Mesendoderm (in vitro differentiated cells): ENCODE measurements around the gene C8A.

ENCODE experiments used
- DNase-seq: peaks from one replicate; pipeline ENCODE4 v3.0.0; 2013
- H2AK5ac ChIP-seq: 2 replicates; pipeline ENCODE4 v1.6.1; 2013; ENCODE audit warnings: low read length, inconsistent platforms
- H2BK120ac ChIP-seq: 2 replicates; pipeline ENCODE4 v1.6.1; 2013; ENCODE audit warnings: low read depth, mild to moderate bottlenecking, low read length, moderate library complexity, mixed read lengths
- H2BK15ac ChIP-seq: replicated peaks from 2 replicates; pipeline ENCODE4 v1.6.1; 2013; ENCODE audit warnings: low read depth, mild to moderate bottlenecking, moderate library complexity
- H2BK5ac ChIP-seq: 2 replicates; pipeline ENCODE4 v1.6.1; 2013; ENCODE audit warnings: low read length, inconsistent platforms
- H3K18ac ChIP-seq: 2 replicates; pipeline ENCODE4 v1.6.1; 2013; ENCODE audit warnings: mild to moderate bottlenecking, low read length, mixed read lengths
- H3K23ac ChIP-seq: one replicate; pipeline ENCODE4 v1.6.1; 2013; ENCODE audit warnings: low read length
- H3K27ac ChIP-seq: 2 replicates; pipeline ENCODE4 v1.5.1; 2013; ENCODE audit warnings: low read depth, mild to moderate bottlenecking, inconsistent platforms, low read length, moderate library complexity
- H3K27me3 ChIP-seq: 2 replicates; pipeline ENCODE4 v1.6.1; 2013; ENCODE audit warnings: low read length, control low read depth, mild to moderate bottlenecking, inconsistent platforms; ENCODE audit not compliant: insufficient read depth, poor library complexity
- H3K36me3 ChIP-seq: 2 replicates; pipeline ENCODE4 v1.6.1; 2013; ENCODE audit warnings: low read length, inconsistent platforms; ENCODE audit not compliant: control insufficient read depth, insufficient read depth
- H3K4ac ChIP-seq: one replicate; pipeline ENCODE4 v1.6.1; 2013; ENCODE audit warnings: low read depth, mild to moderate bottlenecking, low read length, moderate library complexity
- H3K4me1 ChIP-seq: 2 replicates; pipeline ENCODE4 v1.6.1; 2013; ENCODE audit warnings: low read depth, low read length, inconsistent platforms; ENCODE audit not compliant: control insufficient read depth
- H3K4me2 ChIP-seq: 2 replicates; pipeline ENCODE4 v1.6.1; 2013; ENCODE audit warnings: low read length
- H3K4me3 ChIP-seq: 2 replicates; pipeline ENCODE4 v1.5.1; 2013; ENCODE audit warnings: mild to moderate bottlenecking, low read length
- H3K56ac ChIP-seq: one replicate; pipeline ENCODE4 v1.6.1; 2013; ENCODE audit warnings: low read length
- H3K79me1 ChIP-seq: 2 replicates; pipeline ENCODE4 v1.6.1; 2013; ENCODE audit warnings: low read length, inconsistent platforms
- H3K79me2 ChIP-seq: 2 replicates; pipeline ENCODE4 v1.6.1; 2013; ENCODE audit warnings: mild to moderate bottlenecking, low read length; ENCODE audit not compliant: control insufficient read depth, insufficient read depth
- H3K9ac ChIP-seq: 2 replicates; pipeline ENCODE4 v1.6.1; 2013; ENCODE audit warnings: low read length, inconsistent platforms
- H4K5ac ChIP-seq: one replicate; pipeline ENCODE4 v1.6.1; 2013; ENCODE audit warnings: low read length
- H4K8ac ChIP-seq: one replicate; pipeline ENCODE4 v1.6.1; 2013; ENCODE audit warnings: low read depth, mild to moderate bottlenecking, control low read depth, low read length, moderate library complexity
- WGBS: extraction: QIAGEN DNeasy Blood & Tissue Kit; methylation state at CpG from one replicate; pipeline ENCODE4 v1.1.7; 2013; ENCODE audit warnings: low lambda C conversion rate, missing lambda C conversion rate; ENCODE audit not compliant: insufficient coverage; ENCODE audit errors: extremely low coverage; 5-methylcytosine and 5-hydroxymethylcytosine counted together

Gene C8A

GRCh38 chr1:56816909-56817308 lies 37.7 kb upstream of the C8A start:
- Histone ChIP-seq H3K36me3 (no peaks in the 10 kb centered on the region), H3K18ac (no peak overlapping the region), H2BK15ac (no peak overlapping the region), H4K5ac (no peak overlapping the region), H3K4me2 (no peak overlapping the region), H3K23ac (no peak overlapping the region), H3K9ac (no peak overlapping the region), H3K4me1 (no peaks in the 10 kb centered on the region), H3K79me2 (no peaks in the 10 kb centered on the region), H3K4ac (no peak overlapping the region), H3K56ac (no peak overlapping the region), H3K27me3 (no peaks in the 10 kb centered on the region), H2BK5ac (no peak overlapping the region), H3K79me1 (no peaks in the 10 kb centered on the region), H2AK5ac (no peak overlapping the region), H2BK120ac (no peak overlapping the region), H4K8ac (no peak overlapping the region), H3K4me3 (no peak overlapping the region), H3K27ac (no peak overlapping the region)
- no CpG with 5 or more reads among the region's 4 CpGs for WGBS
- no peak for DNase-seq

- Histone ChIP-seq H2BK120ac (no peak overlapping the region), H3K27me3 (no peaks in the 10 kb centered on the region), H3K18ac (no peak overlapping the region), H3K56ac (no peak overlapping the region), H3K9ac (no peak overlapping the region), H3K4ac (no peak overlapping the region), H4K8ac (no peak overlapping the region), H3K4me1 (no peaks in the 10 kb centered on the region), H4K5ac (no peak overlapping the region), H3K4me3 (no peak overlapping the region), H3K79me2 (no peaks in the 10 kb centered on the region), H2BK5ac (no peak overlapping the region), H3K4me2 (no peak overlapping the region), H3K36me3 (no peaks in the 10 kb centered on the region), H2BK15ac (no peak overlapping the region), H3K27ac (no peak overlapping the region), H3K23ac (no peak overlapping the region), H2AK5ac (no peak overlapping the region), H3K79me1 (no peaks in the 10 kb centered on the region)
- WGBS = no CpG with 5 or more reads among the region's 6 CpGs
- no peak for DNase-seq
Measured at GRCh38 chr1:56817716-56818463, 36.7 kb upstream of the C8A start.

GRCh38 chr1:56819387-56819899 lies 35.2 kb upstream of the C8A start, which contains the start of gene FYB2:
TSS of gene FYB2 (minus strand) at chr1:56819404. CDS start at chr1:56819290, 114 bp downstream.
- Histone ChIP-seq H3K27ac (no peak within 1 kb of the TSS), H3K4me1 (no peaks in the 10 kb centered on the region), H4K5ac (no peak within 1 kb of the TSS), H3K79me2 (no peaks in the 10 kb centered on the region), H3K9ac (no peak within 1 kb of the TSS), H2BK5ac (no peak within 1 kb of the TSS), H2BK120ac (no peak within 1 kb of the TSS), H3K4me3 (no peak within 1 kb of the TSS), H3K36me3 (no peaks in the 10 kb centered on the region), H3K56ac (no peak within 1 kb of the TSS), H3K4ac (no peak within 1 kb of the TSS), H4K8ac (no peak within 1 kb of the TSS), H3K79me1 (no peaks in the 10 kb centered on the region), H2BK15ac (no peak within 1 kb of the TSS), H3K27me3 (no peaks in the 10 kb centered on the region), H2AK5ac (no peak within 1 kb of the TSS), H3K18ac (peak within 1 kb of the TSS; percentile 36), H3K23ac (no peak within 1 kb of the TSS), H3K4me2 (no peak within 1 kb of the TSS)
- DNase-seq = peak; percentile 63
- WGBS = no CpG with 5 or more reads among the region's 10 CpGs

- H3K18ac ChIP-seq = no peak overlapping the region
- H3K56ac ChIP-seq = no peak overlapping the region
- no peaks in the 10 kb centered on the region for H3K4me1 ChIP-seq
- no CpG with 5 or more reads among the region's 7 CpGs for WGBS
- H3K27me3 ChIP-seq = no peaks in the 10 kb centered on the region
- no peak overlapping the region for H2BK5ac ChIP-seq
- peak overlapping the region; percentile 23 for H3K4me2 ChIP-seq
- H3K4me3 ChIP-seq = no peak overlapping the region
- no peaks in the 10 kb centered on the region for H3K36me3 ChIP-seq
- no peak overlapping the region for H2BK15ac ChIP-seq
- H3K4ac ChIP-seq = no peak overlapping the region
- H2BK120ac ChIP-seq = no peak overlapping the region
- H3K23ac ChIP-seq = no peak overlapping the region
- peak; percentile 92 for DNase-seq
- H4K5ac ChIP-seq = no peak overlapping the region
- no peak overlapping the region for H4K8ac ChIP-seq
- H3K79me1 ChIP-seq = no peaks in the 10 kb centered on the region
- no peak overlapping the region for H2AK5ac ChIP-seq
- H3K79me2 ChIP-seq = no peaks in the 10 kb centered on the region
- H3K27ac ChIP-seq = no peak overlapping the region
- no peak overlapping the region for H3K9ac ChIP-seq
Measured at GRCh38 chr1:56820755-56821461, 33.7 kb upstream of the C8A start.

GRCh38 chr1:56821462-56821797 lies 33.2 kb upstream of the C8A start:
- no peaks in the 10 kb centered on the region for H3K36me3 ChIP-seq
- H3K27me3 ChIP-seq = no peaks in the 10 kb centered on the region
- no peak overlapping the region for H3K4ac ChIP-seq
- peak overlapping the region; percentile 23 for H3K4me2 ChIP-seq
- H3K27ac ChIP-seq = no peak overlapping the region
- whole genome bisulfite sequencing = no CpG with 5 or more reads among the region's 1 CpG
- H3K79me2 ChIP-seq = no peaks in the 10 kb centered on the region
- no peak overlapping the region for H4K5ac ChIP-seq
- no peak overlapping the region for H3K23ac ChIP-seq
- no peak overlapping the region for H3K18ac ChIP-seq
- H2BK120ac ChIP-seq = no peak overlapping the region
- DNase-seq = peak; percentile 90
- H2BK15ac ChIP-seq = no peak overlapping the region
- no peaks in the 10 kb centered on the region for H3K4me1 ChIP-seq
- H2BK5ac ChIP-seq = no peak overlapping the region
- H3K9ac ChIP-seq = no peak overlapping the region
- H4K8ac ChIP-seq = no peak overlapping the region
- no peak overlapping the region for H3K4me3 ChIP-seq
- H2AK5ac ChIP-seq = no peak overlapping the region
- no peaks in the 10 kb centered on the region for H3K79me1 ChIP-seq
- no peak overlapping the region for H3K56ac ChIP-seq
